Measurements from ENCODE around the gene HDAC9.

The HDAC9 gene

DNA sequence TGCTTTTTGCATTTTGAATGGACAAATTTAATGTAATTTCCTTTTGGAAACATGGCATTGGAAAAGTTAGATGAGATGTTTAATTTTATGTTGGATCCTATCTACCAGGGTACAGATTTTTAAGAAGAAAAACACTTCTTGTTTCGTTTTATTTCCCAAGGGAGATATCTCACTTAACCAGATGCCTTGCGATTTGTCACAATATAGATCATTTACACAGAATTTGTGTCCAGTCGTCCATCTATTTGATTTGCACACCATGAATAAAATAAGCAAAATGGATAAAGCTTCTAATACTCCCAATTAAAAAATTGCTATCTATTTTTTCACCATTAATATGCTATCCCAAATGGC, 25.7 kb downstream of the HDAC9 start:
- 90 to 95% methylated on average over 3 of the region's 3 CpGs for WGBS, 2 experiments
- H3K27ac ChIP-seq (ENCODE audit: insufficient read depth, low read depth, low read length, poor library complexity, severe bottlenecking): no peak overlapping the region
- H3K9me3 ChIP-seq (ENCODE audit: control insufficient read depth, low read length): no peaks in the 10 kb centered on the region
- H3K27me3 ChIP-seq (ENCODE audit: control insufficient read depth, insufficient read depth, low read length, poor library complexity, severe bottlenecking): no peaks in the 10 kb centered on the region
- no peaks in the 10 kb centered on the region for H3K36me3 ChIP-seq (ENCODE audit: control insufficient read depth, insufficient read depth, low read length)
- H3K4me3 ChIP-seq (ENCODE audit: insufficient read depth, low read depth, low read length): no peak overlapping the region
- H3K4me1 ChIP-seq (ENCODE audit: control insufficient read depth, insufficient read depth, low read length): peaks cover 4% of the 10 kb centered on the region

DNA sequence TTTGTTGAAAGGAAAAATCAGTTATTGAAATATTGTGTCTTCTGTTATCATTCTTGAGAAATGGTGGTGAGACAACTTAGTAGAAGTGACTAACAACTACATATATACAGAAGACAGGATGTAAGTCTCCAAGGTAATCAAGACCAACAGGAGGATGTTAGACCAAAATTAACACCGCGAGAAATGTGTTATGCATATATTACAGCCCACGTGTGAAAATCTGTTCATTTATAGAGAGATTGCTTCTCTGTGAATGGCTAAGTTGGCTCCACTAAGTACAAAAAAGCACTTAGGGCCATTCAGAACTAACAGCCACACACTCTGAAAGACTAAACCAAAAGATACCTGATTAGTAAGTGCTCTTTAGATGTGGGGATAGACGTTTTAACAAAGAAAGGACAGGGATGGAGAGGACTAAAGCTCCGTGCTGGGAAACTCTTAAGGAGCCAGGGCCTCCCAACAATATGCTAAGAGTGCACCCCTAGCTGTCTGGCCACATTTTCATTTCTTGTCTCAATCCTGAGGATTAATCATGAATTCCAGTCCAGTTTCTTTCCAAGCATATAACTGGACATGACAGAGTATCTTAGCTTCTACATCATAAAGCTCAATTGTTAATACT, 26.5 kb downstream of the HDAC9 start:
- no peaks in the 10 kb centered on the region for H3K36me3 ChIP-seq (ENCODE audit: control insufficient read depth, insufficient read depth, low read length)
- H3K4me3 ChIP-seq (ENCODE audit: insufficient read depth, low read depth, low read length): no peak overlapping the region
- no peaks in the 10 kb centered on the region for H3K9me3 ChIP-seq (ENCODE audit: control insufficient read depth, low read length)
- peaks cover 4% of the 10 kb centered on the region for H3K4me1 ChIP-seq (ENCODE audit: control insufficient read depth, insufficient read depth, low read length)
- no peaks in the 10 kb centered on the region for H3K27me3 ChIP-seq (ENCODE audit: control insufficient read depth, insufficient read depth, low read length, poor library complexity, severe bottlenecking)
- H3K27ac ChIP-seq (ENCODE audit: insufficient read depth, low read depth, low read length, poor library complexity, severe bottlenecking): no peak overlapping the region
- WGBS, 2 experiments: 66 to 75% methylated on average over 5 of the region's 5 CpGs

DNA sequence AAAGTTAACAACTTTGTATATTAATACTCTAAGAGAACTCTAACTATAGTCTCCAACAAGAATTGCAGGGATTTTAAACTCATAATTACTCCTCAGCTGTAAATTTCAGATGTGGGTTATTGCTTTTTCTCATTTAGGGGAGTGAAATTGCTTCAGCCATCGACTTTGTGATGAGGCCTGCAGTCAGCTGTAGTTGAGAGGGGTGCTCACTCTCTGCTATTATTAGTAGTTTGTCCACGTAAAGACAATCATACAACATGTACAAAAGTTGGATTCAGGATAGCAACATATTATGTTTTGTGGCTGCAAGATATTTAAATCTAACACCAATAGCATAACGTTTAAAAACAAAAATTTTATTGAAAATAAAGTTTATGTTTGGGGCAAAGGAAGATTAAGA, 28.7 kb downstream of the HDAC9 start:
- Histone ChIP-seq H3K9me3 (ENCODE audit: control insufficient read depth, low read length) (no peaks in the 10 kb centered on the region), H3K27me3 (ENCODE audit: control insufficient read depth, insufficient read depth, low read length, poor library complexity, severe bottlenecking) (no peaks in the 10 kb centered on the region), H3K4me1 (ENCODE audit: control insufficient read depth, insufficient read depth, low read length) (peaks cover 4% of the 10 kb centered on the region), H3K4me3 (ENCODE audit: insufficient read depth, low read depth, low read length) (no peak overlapping the region), H3K36me3 (ENCODE audit: control insufficient read depth, insufficient read depth, low read length) (no peaks in the 10 kb centered on the region), H3K27ac (ENCODE audit: insufficient read depth, low read depth, low read length, poor library complexity, severe bottlenecking) (no peak overlapping the region)
- WGBS, 2 experiments: 89% methylated on average over 1 of the region's 3 CpGs; no CpG with 5 or more reads in 1 of the 2 experiments

DNA sequence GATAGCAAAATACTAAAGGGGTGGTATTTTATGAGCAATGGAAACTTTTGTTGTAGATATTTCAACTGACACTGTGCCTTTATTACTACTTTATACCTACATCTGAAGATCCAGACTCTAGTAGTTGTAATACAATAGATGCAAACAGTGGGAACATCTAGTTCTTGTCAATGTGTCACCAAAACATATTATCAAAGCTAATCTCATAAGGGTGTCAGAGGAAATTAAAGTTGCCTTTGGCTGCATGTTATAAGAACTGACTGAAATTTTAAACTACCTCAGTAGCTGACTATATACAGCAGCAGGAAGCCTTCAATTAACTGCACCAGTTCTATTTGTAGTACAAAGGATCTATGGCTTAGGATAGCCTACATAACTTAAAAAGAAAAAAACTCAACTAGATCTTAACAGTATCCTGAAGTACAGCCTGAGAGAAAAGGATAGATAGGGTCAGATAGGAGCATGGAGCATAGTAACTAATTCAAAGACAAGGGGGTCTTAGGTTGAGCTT, 30.9 kb downstream of the HDAC9 start:
- Histone ChIP-seq H3K36me3 (ENCODE audit: control insufficient read depth, insufficient read depth, low read length) (no peaks in the 10 kb centered on the region), H3K27ac (ENCODE audit: insufficient read depth, low read depth, low read length, poor library complexity, severe bottlenecking) (no peak overlapping the region), H3K9me3 (ENCODE audit: control insufficient read depth, low read length) (no peaks in the 10 kb centered on the region), H3K27me3 (ENCODE audit: control insufficient read depth, insufficient read depth, low read length, poor library complexity, severe bottlenecking) (no peaks in the 10 kb centered on the region), H3K4me3 (ENCODE audit: insufficient read depth, low read depth, low read length) (no peak overlapping the region), H3K4me1 (ENCODE audit: control insufficient read depth, insufficient read depth, low read length) (peaks cover 4% of the 10 kb centered on the region)

DNA sequence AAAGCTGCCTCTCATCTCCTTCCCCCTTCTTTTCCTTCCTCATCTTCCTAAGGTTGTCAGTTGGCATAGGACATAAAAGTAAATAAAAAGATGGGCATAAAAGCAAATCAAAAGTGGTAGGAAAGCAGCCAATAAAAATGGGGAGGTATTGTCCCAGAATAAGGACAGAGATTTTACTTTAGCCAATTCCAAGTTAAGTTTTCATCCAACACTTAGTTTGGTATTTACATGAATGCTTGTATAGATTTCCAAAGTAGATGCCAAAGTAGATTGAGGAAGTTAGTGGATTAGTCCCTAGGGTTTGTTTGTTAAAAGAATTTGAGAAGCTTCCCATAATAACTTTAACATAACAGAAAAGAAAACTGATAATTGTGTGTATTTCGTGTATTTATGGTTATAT, 33.7 kb downstream of the HDAC9 start:
- no peaks in the 10 kb centered on the region for H3K36me3 ChIP-seq (ENCODE audit: control insufficient read depth, insufficient read depth, low read length)
- H3K4me3 ChIP-seq (ENCODE audit: insufficient read depth, low read depth, low read length): no peak overlapping the region
- no peaks in the 10 kb centered on the region for H3K9me3 ChIP-seq (ENCODE audit: control insufficient read depth, low read length)
- no peaks in the 10 kb centered on the region for H3K27me3 ChIP-seq (ENCODE audit: control insufficient read depth, insufficient read depth, low read length, poor library complexity, severe bottlenecking)
- no CpG with 5 or more reads among the region's 1 CpG for WGBS, 2 experiments
- H3K27ac ChIP-seq (ENCODE audit: insufficient read depth, low read depth, low read length, poor library complexity, severe bottlenecking): no peak overlapping the region
- H3K4me1 ChIP-seq (ENCODE audit: control insufficient read depth, insufficient read depth, low read length): no peaks in the 10 kb centered on the region

DNA sequence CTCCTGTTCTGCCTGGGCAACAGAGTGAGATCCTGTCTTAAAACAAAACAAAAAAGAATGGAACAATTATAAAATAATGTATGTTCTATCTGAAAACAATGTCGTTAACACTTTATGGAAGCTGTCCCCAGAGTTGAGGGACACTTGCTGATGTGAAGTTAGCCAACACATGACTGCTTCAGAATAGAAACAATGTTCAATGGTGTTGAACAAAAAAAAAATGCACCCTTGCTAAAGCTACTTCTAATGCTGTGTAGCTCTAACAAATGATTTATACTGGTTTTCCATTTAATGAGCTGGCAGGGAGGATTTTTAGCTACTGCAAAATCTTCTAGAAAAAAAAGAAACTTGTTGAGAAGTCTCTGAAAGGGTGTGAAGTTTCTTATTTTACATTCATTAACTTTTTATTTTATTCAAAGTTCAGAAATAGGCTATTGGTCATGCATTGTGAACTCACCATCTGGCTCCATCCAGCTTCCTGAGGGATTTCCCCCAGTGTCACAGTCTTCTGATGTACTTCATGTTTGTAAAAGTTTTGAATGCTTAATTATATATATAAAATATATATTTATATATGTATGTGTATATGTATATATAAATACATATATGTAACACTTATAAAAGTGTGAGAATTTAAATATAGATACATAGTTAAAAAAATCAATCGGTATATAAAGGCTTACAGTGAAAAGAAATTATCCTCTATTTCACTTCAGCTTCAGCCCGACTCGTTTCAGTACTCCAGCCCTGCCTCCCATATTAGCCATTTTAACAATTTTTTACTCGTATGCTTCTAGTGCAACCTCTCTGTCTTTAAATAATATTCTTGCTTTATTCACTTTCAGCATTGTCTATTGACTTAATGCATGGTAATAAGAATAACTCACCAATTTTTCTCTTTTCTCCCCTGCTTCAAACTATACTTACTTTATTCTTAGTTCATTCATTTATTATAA, 35.0 kb downstream of the HDAC9 start:
- 89 to 90% methylated on average over 5 of the region's 5 CpGs for WGBS, 2 experiments
- H3K9me3 ChIP-seq (ENCODE audit: control insufficient read depth, low read length): no peaks in the 10 kb centered on the region
- no peaks in the 10 kb centered on the region for H3K4me1 ChIP-seq (ENCODE audit: control insufficient read depth, insufficient read depth, low read length)
- H3K36me3 ChIP-seq (ENCODE audit: control insufficient read depth, insufficient read depth, low read length): no peaks in the 10 kb centered on the region
- no peak overlapping the region for H3K4me3 ChIP-seq (ENCODE audit: insufficient read depth, low read depth, low read length)
- no peaks in the 10 kb centered on the region for H3K27me3 ChIP-seq (ENCODE audit: control insufficient read depth, insufficient read depth, low read length, poor library complexity, severe bottlenecking)
- no peak overlapping the region for H3K27ac ChIP-seq (ENCODE audit: insufficient read depth, low read depth, low read length, poor library complexity, severe bottlenecking)

DNA sequence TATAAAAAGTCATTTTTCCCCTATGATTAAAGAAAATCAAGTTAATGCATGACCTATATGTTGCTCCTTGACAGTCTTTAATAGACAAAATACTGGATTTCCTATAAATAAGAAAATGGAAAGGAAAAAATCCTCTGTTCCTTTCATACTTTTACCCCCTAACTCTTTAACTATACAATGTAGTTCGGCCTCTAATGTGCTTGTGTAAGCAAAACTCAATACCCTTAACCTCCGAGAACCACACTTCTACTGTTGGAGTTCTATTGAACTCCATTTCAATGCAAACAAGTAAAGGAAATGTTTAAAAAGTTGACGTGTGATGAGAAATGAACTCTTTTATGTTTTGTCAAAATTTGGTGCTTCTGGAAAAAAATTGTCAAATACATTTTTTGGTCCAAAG, 36.0 kb downstream of the HDAC9 start:
- WGBS, 2 experiments: 94 to 98% methylated on average over 3 of the region's 3 CpGs
- Histone ChIP-seq H3K36me3 (ENCODE audit: control insufficient read depth, insufficient read depth, low read length) (no peaks in the 10 kb centered on the region), H3K4me3 (ENCODE audit: insufficient read depth, low read depth, low read length) (no peak overlapping the region), H3K9me3 (ENCODE audit: control insufficient read depth, low read length) (no peaks in the 10 kb centered on the region), H3K4me1 (ENCODE audit: control insufficient read depth, insufficient read depth, low read length) (no peaks in the 10 kb centered on the region), H3K27me3 (ENCODE audit: control insufficient read depth, insufficient read depth, low read length, poor library complexity, severe bottlenecking) (no peaks in the 10 kb centered on the region), H3K27ac (ENCODE audit: insufficient read depth, low read depth, low read length, poor library complexity, severe bottlenecking) (no peak overlapping the region)

DNA sequence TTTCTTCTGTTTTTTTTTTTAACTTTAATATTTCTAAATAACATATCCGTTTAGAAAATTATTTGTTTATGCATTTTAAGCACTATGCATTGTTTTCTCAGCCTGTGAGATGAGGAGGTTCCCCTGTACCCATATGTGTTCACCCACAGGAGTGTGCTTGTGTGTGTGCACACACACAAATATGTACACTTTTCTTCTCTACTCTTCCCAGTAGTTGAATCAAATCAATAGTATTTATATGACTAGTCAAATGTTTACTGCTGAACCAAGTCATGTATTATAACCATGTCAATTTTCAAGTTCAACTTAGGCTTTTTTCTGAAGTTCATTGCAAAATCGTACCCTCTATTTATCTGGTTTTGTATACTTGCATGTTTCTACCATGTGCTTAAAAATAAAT, 37.3 kb downstream of the HDAC9 start:
- Histone ChIP-seq H3K9me3 (ENCODE audit: control insufficient read depth, low read length) (no peaks in the 10 kb centered on the region), H3K27ac (ENCODE audit: insufficient read depth, low read depth, low read length, poor library complexity, severe bottlenecking) (no peak overlapping the region), H3K36me3 (ENCODE audit: control insufficient read depth, insufficient read depth, low read length) (no peaks in the 10 kb centered on the region), H3K4me3 (ENCODE audit: insufficient read depth, low read depth, low read length) (no peak overlapping the region), H3K27me3 (ENCODE audit: control insufficient read depth, insufficient read depth, low read length, poor library complexity, severe bottlenecking) (no peaks in the 10 kb centered on the region), H3K4me1 (ENCODE audit: control insufficient read depth, insufficient read depth, low read length) (no peaks in the 10 kb centered on the region)
- 89 to 100% methylated on average over 1 of the region's 2 CpGs for WGBS, 2 experiments

DNA sequence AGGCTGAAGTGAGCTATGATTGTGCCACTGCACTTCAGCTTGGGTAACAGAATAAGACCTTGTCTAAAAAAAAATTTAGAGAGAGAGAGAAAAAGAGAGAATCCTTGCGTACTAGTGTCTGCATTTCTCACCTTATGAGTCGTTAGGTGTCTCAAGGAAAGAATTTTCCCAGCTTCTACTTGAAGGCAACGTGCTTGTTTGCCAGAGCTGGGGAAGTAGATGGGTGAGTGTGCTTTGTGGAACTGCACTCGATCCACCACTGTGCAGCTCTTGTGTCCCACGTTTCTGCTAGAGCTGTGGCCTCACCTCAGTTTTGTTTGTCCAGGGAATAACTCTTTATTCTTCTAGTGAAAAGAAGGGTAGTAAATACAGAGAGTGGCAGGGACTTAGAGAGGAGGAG, 38.9 kb downstream of the HDAC9 start:
- H3K36me3 ChIP-seq (ENCODE audit: control insufficient read depth, insufficient read depth, low read length): no peaks in the 10 kb centered on the region
- no peaks in the 10 kb centered on the region for H3K27me3 ChIP-seq (ENCODE audit: control insufficient read depth, insufficient read depth, low read length, poor library complexity, severe bottlenecking)
- WGBS, 2 experiments: 86 to 92% methylated on average over 5 of the region's 5 CpGs
- no peak overlapping the region for H3K4me3 ChIP-seq (ENCODE audit: insufficient read depth, low read depth, low read length)
- H3K4me1 ChIP-seq (ENCODE audit: control insufficient read depth, insufficient read depth, low read length): no peaks in the 10 kb centered on the region
- no peaks in the 10 kb centered on the region for H3K9me3 ChIP-seq (ENCODE audit: control insufficient read depth, low read length)
- no peak overlapping the region for H3K27ac ChIP-seq (ENCODE audit: insufficient read depth, low read depth, low read length, poor library complexity, severe bottlenecking)

DNA sequence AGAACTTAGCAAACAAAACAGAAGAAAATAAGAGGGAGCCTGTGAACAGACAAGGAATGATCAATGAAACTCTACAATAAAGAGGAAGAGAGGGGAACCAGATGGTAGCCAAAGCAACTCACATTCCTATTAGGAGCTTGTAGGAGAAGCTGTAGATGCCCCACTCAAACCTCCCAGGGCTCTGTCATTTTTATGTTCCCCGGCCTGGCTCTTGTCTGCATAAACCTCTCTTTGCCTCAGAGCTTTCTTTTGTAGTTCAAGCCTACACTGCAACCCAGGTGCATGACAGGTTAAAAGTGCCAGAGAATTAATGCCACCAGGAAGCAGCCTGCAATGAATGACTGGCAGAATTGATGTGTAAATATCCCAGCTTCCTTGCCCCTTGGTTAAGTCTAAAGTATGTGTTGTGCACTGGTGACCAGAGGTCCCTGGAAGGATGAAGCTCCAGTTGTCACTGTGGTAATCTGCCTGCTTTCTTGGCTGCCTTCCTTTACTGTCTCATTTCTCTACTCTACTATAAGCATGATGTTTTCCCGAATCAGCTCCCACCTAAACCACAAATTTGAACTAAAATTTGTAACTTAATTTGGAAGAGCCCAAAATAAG, 40.4 kb downstream of the HDAC9 start:
- no peaks in the 10 kb centered on the region for H3K36me3 ChIP-seq (ENCODE audit: control insufficient read depth, insufficient read depth, low read length)
- H3K27ac ChIP-seq (ENCODE audit: insufficient read depth, low read depth, low read length, poor library complexity, severe bottlenecking): no peak overlapping the region
- no peaks in the 10 kb centered on the region for H3K9me3 ChIP-seq (ENCODE audit: control insufficient read depth, low read length)
- H3K4me3 ChIP-seq (ENCODE audit: insufficient read depth, low read depth, low read length): no peak overlapping the region
- no peaks in the 10 kb centered on the region for H3K4me1 ChIP-seq (ENCODE audit: control insufficient read depth, insufficient read depth, low read length)
- H3K27me3 ChIP-seq (ENCODE audit: control insufficient read depth, insufficient read depth, low read length, poor library complexity, severe bottlenecking): no peaks in the 10 kb centered on the region
- 40 to 63% methylated on average over 1 to 2 of the region's 2 CpGs for WGBS, 2 experiments

Measured in ectodermal cell (in vitro differentiated cells).